OCI-M2 (cell line): ENCODE measurements around the gene AMBN.

Experiments used
- DNase-seq: peaks from one replicate; lab custom pipeline; 2025; ENCODE audit not compliant: unreplicated experiment; lab: John Stamatoyannopoulos, UW

AMBN gene, protein sequence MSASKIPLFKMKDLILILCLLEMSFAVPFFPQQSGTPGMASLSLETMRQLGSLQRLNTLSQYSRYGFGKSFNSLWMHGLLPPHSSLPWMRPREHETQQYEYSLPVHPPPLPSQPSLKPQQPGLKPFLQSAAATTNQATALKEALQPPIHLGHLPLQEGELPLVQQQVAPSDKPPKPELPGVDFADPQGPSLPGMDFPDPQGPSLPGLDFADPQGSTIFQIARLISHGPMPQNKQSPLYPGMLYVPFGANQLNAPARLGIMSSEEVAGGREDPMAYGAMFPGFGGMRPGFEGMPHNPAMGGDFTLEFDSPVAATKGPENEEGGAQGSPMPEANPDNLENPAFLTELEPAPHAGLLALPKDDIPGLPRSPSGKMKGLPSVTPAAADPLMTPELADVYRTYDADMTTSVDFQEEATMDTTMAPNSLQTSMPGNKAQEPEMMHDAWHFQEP

GRCh38 chr4:70591955-70592582, at the start of gene AMBN:
Gene AMBN, plus strand, starts transcription at chr4:70592256. Its CDS starts 103 bp downstream, at chr4:70592359.
- no peak for DNase-seq

- DNase-seq, result no peak
These were observed 47.7 kb upstream of the AMBN start for GRCh38 chr4:70544279-70544868.

DNA sequence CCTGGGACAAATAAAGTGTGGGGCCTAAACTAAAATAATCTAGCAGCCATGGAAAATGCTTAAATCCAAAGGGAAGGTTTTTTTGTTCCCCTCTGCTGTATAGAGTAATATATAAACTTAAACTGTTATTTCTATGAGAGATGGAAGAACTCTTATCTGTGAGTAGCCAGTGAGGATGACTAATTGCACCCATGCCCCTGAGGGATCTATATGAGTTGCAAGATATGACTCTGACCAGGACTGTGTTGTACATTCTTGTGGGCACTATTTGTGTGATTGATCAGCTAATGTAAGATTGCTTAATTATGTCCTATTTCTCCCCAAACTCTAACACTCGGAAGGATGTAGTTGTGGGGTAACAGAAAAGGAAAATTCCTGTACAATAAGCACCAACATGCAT, 35.2 kb upstream of the AMBN start:
- no peak for DNase-seq

DNA sequence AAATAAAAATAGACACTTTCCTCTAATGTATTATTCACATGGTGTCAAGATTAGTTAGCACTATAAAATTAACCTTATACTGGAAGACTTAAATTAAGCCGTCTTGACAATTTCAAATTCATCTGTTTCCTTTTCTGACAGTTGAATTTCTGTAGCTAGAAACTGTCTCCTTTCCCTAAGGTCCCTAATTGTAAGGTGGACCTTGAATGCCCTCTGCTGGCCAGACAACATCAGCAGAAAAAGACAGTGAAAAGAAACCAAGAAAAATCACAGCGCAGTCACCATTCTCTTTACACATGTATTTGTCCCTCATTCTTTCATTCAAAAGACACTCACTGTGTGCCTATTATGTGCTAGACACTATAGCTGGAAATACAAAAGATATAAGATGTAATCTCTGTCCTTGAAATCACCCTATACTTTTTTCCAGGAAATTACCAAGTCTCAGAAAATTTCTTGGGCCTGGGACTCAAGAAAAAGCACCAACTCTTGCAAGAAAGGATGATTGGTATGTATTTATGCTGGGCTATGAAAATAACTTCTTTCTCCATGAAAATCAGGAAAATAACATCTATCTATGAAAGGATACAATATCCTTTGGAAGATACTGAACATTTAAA, 32.7 kb upstream of the AMBN start:
- no peak for DNase-seq

GRCh38 chr4:70559924-70560323, 32.1 kb upstream of the AMBN start:
- no peak for DNase-seq

- no peak for DNase-seq
These were observed 28.0 kb upstream of the AMBN start for GRCh38 chr4:70564033-70564432.

DNA sequence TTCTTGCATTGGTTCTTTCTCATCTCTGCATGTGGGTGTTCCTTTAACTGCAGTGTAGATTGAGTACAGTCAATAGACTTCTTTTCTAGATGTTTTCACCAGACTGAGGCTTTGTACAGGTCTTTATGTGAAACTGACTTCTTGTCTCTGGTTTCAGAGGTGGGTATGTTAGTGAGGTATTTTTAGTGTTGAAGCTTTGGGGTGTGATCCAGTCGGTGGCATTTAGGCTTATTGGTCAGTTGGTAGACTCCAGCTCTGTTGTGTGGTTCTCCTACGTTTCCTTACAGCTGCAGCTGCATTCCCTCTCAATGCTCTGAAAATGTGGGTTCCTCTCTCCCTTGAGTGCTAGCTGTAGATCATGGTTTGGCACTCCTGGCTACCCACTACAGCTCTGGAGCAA, 21.3 kb upstream of the AMBN start:
- no peak for DNase-seq

DNA sequence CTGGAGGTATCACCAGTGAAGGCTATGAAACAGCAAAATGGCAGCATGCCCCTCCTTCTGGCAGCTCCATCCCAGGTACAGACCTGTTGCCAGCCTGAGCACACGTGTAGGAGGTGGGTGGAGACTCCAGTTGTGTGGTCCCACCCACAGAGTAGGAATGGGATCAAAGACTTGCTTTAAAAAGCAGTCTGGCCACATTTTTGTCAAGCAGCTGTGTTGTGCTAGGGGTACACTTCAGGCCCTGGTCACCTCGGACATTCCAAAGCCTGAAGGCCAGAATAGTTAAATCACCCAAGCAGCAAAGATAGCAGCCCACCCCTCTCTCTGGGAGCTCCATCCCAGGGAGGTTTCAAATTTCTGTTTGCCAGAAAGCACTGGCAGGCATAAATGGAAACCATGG, 20.3 kb upstream of the AMBN start:
- DNase-seq, result no peak

DNA sequence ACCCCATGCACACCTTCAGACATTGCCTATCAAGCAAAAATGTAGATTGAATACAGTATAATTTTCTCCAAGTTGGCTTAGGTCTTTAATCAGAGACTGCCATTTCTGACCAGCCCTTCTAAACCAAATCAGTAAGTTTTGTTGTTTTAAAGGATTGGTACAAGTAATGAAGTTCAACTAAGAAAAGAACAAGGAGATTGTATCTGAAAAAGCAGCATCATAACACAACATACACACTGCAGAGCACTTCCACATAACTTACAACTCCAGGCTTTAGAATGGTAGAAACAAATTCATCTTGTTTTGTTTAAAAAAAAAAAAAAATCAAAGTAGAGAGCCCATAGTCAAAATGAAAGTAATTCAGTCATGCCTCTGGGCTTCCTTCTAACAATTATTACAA, 16.1 kb upstream of the AMBN start:
- no peak for DNase-seq

GRCh38 chr4:70577220-70577927, 14.7 kb upstream of the AMBN start:
- DNase-seq, result no peak

DNA sequence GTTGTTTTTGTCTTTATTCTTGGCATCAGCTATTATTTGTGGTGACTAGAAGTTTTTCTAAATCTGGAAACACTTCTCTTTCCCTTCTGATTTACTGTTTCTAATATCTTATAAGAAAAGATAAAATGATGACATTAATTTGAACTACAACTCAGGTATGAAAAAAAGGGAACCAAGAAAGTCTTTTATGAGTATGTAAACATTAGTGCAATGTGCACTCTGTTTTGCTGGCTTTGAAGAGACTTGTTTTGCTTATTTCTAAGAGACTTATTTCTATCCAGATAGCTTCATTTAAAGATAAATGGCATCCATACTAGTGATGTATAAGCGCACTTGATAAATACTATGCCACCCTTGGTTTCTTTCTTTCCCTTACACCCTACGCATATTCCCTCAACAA, 10.1 kb upstream of the AMBN start:
- DNase-seq, result no peak

DNA sequence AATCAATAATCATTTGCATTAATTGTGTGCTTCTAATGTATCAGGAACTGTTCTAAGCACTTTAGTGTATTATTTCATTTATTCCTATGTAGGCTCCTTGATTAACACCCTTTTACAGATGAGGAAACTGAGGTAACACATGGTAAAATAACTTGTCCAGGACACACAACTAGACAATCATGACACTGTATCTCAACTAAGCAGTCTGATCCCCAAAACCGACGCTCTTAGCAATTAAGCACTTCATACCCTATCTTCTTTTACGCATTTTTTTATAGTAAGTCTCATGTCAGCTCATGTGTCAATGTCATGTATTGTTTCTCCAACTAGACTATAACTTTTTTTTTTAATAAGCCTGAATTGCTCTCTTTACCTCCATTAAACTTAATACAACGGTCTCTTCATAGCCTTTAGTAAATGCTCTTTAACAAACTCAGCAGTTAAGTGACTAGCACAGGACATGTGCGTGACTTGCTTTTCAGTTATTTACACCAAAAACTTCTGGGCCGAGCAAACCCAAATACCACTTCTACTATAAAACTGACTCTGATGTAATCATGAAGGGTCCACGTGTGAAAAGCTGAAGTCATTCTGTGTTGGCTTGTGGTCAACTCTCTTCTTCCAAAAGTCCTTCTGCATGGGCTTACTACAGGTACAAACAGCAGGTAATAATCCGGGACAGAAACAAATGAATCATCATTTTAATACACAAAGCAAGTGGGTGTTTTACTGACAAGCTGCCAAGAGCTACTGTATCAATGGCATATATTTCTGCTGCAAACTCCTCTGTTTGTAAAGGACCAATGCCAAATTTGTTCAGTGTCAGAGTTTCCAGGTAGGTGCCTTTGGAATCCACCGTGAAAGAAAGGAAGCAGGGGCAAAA, 7.9 kb upstream of the AMBN start:
- no peak for DNase-seq

GRCh38 chr4:70586841-70587240, 5.2 kb upstream of the AMBN start:
- DNase-seq, result no peak

- no peak for DNase-seq
These were observed 2.3 kb upstream of the AMBN start for GRCh38 chr4:70589785-70590184.

DNA sequence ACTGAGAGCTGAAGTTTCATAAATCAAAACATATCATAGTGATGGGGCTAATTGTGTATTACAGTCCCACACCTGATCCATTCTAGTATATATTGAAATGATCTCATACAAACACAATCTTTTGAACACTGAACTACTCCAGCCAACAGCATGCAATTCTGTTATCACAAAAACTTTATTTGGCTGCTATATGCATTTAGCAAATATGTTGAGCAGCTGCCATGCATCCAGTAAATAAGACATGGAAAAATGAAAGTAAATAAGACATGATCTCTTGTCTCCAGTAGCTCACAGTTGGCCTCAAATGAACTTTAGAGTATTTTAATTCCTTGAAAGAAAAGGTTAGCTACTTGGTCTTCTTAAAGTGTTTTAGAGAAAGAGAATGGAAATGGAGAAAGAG, 2.1 kb downstream of the AMBN start:
- DNase-seq, result no peak

DNA sequence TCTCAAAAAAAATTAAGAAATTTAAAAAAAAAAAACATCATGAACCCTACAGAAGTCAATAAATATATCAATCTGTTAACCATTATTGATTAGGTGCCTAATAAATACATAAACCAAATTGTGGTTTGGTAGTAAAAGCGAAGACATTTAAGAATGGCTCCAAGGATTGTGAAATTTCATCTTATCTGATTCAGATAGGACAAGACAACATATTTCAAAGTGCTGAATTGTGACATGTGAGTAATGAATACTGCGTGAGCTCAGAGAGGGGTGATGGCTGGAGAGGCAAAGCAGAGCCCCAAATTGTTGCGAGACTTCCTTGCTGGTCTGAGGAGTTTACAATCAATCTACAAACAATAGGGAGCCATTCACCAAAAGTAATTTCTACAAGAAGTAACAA, 8.2 kb downstream of the AMBN start:
- DNase-seq, result no peak

GRCh38 chr4:70600977-70601376, 8.9 kb downstream of the AMBN start:
- DNase-seq, result no peak

- no peak for DNase-seq
These were observed 9.5 kb downstream of the AMBN start for GRCh38 chr4:70601422-70602039.

GRCh38 chr4:70603856-70604255, 11.8 kb downstream of the AMBN start:
- no peak for DNase-seq

GRCh38 chr4:70606459-70606858, 14.4 kb downstream of the AMBN start:
- DNase-seq, result no peak
